ENCODE measurements around the gene FBXO10. TPM values are rescaled to one million over a fixed set of nuclear protein-coding genes. Genes with fewer than 3 reads are reported as not detected.
A peak's percentile ranks its signal among the peaks of the same experiment; 100 is the strongest.

FBXO10 gene
- total and polyA plus RNA-seq, 2 donors (not counting 1 experiment from before 2014, with no cell fraction given), result 7.6 to 12.2 TPM

DNA sequence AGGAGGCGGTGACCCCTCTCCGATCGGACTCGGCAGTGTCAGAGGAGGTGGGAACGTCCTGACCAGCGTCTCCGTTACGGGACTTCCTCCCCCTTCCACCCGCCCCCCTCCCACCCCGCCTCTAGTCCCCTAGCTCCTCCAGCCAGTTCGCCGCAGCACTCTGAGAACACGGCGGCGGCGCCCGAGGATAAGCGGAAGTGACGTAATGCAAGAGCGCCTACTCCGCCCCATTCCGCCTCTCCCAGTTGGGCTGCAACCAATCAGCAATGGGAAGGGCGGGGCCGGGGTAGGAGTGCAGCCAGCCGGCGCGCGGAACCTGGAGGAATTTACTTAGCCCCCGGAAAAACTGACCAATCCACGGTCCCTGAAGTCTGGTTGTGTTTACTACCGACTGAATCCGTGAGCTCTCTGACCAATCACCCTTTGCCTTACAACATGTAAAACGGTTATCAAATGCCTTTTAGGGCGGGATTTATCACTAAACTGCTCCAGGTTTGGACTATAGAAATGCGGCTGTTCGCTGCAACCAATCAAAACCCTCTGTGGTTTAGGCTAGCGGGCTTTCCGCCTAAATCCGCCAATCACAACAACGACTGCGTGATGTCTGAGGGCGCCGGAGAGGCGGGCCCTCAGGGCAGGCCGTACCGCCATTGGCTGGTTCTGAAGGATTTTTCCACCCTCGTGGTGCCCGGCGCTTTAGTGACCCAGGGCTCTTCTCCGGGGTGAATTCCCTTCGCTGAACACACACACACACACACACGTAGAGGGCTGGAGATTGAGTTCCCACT is 110.7 kb downstream of the FBXO10 start, which contains the start of gene ZBTB5:
TSS of gene ZBTB5 (minus strand) at position 202 of the 788 bp plus-strand sequence. CDS start 22,899 bp downstream, outside the sequence.
- Histone ChIP-seq H3K9me3 (ENCODE audit: control insufficient read depth, insufficient read depth, low read depth, low read length) (no peaks in the 10 kb centered on the region), H3K4me3 (replicated peaks in 1 of 4; ENCODE audit: control extremely low read depth in 1 of 4, insufficient read depth in 1 of 4, low read depth in 3 of 4, low read length in 4 of 4) (peak within 1 kb of the TSS; percentile 93 to 98 (median 96)), H3K27ac (ENCODE audit: insufficient read depth, low read length) (peak within 1 kb of the TSS; percentile 99), H3K9ac (ENCODE audit: insufficient read depth, low read length) (peak within 1 kb of the TSS; percentile 99), H3K27me3 (ENCODE audit: control insufficient read depth, insufficient read depth, low read length) (no peaks in the 10 kb centered on the region), H3K36me3 (ENCODE audit: control insufficient read depth, insufficient read depth, low read length) (no peaks in the 10 kb centered on the region), H4K20me1 (ENCODE audit: control insufficient read depth, extremely low read depth, insufficient read depth, low read length) (no peaks in the 10 kb centered on the region), H3K79me2 (ENCODE audit: control insufficient read depth, insufficient read depth, low read length) (peaks cover 39% of the 10 kb centered on the region), H3K4me2 (ENCODE audit: extremely low read depth, insufficient read depth, low read length) (peak within 1 kb of the TSS; percentile 99), H2AFZ (ENCODE audit: low read length) (peak within 1 kb of the TSS; percentile 89), H3K4me1 (ENCODE audit: control insufficient read depth, extremely low read depth, insufficient read depth, low read length) (peaks cover 8% of the 10 kb centered on the region)
- TF ChIP-seq, protein P1, sequence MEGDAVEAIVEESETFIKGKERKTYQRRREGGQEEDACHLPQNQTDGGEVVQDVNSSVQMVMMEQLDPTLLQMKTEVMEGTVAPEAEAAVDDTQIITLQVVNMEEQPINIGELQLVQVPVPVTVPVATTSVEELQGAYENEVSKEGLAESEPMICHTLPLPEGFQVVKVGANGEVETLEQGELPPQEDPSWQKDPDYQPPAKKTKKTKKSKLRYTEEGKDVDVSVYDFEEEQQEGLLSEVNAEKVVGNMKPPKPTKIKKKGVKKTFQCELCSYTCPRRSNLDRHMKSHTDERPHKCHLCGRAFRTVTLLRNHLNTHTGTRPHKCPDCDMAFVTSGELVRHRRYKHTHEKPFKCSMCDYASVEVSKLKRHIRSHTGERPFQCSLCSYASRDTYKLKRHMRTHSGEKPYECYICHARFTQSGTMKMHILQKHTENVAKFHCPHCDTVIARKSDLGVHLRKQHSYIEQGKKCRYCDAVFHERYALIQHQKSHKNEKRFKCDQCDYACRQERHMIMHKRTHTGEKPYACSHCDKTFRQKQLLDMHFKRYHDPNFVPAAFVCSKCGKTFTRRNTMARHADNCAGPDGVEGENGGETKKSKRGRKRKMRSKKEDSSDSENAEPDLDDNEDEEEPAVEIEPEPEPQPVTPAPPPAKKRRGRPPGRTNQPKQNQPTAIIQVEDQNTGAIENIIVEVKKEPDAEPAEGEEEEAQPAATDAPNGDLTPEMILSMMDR (conservative IDR thresholded peaks at IDR 0.05 in 1 of 2, IDR thresholded peaks at IDR 0.05 in 1 of 2; ENCODE audit: low read depth in 1 of 2, low read length in 2 of 2), result no peak
- TF ChIP-seq EZH2 (IDR thresholded peaks at IDR 0.05; ENCODE audit: low read length, missing control alignments), result no peak
- DNase-seq (ENCODE audit: low read depth in 2 of 2), result peak; percentile 100

DNA sequence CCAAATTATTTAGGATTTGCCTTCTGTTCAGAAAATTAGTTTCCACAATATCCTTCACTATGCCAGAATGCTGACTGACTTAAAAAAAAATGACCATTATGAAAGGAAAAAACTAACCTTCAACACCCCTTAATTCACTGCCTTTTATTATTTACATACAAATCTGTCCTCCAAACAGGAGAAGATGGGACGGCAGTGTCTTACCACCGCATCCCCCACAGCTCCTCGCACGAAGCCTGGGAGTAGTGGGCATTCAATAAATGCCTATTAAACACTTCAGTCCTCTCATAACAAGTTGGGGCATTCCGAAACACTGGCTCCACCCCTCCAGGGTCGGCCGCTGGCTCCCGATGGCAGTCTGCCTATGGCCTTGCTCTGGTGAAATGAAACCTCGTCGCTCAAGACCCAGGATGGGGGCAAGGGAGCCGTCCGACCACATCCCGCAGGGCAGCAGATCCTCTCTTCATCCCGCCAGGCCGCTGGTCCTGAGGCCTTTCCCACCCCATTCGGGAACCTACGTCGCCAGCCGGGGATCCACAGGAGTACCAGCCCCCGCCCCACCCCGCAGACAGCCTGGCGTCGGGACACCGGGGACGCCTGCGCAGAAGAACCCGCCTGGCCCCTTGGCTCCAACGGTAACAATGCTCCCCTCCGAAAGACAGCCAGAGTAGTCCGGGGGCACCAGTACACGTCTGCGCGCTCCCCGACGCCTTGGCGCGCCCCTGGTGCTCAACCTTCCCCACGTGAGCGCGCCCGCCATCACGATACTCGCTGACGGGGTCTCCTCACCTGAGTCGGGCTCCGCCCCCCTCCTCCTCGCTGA is 111.5 kb downstream of the FBXO10 start:
- peak overlapping the region; percentile 93 to 98 (median 96) for H3K4me3 ChIP-seq (replicated peaks in 1 of 4; ENCODE audit: control extremely low read depth in 1 of 4, insufficient read depth in 1 of 4, low read depth in 3 of 4, low read length in 4 of 4)
- peak overlapping the region; percentile 99 for H3K9ac ChIP-seq (ENCODE audit: insufficient read depth, low read length)
- H3K4me2 ChIP-seq (ENCODE audit: extremely low read depth, insufficient read depth, low read length), result peak overlapping the region; percentile 92
- no peaks in the 10 kb centered on the region for H4K20me1 ChIP-seq (ENCODE audit: control insufficient read depth, extremely low read depth, insufficient read depth, low read length)
- peak; percentile 65 to 69 for DNase-seq (ENCODE audit: low read depth in 2 of 2)
- H3K79me2 ChIP-seq (ENCODE audit: control insufficient read depth, insufficient read depth, low read length), result peaks cover 40% of the 10 kb centered on the region
- H3K27me3 ChIP-seq (ENCODE audit: control insufficient read depth, insufficient read depth, low read length), result no peaks in the 10 kb centered on the region
- no peaks in the 10 kb centered on the region for H3K36me3 ChIP-seq (ENCODE audit: control insufficient read depth, insufficient read depth, low read length)
- peak overlapping the region; percentile 89 for H2AFZ ChIP-seq (ENCODE audit: low read length)
- TF ChIP-seq EZH2 (IDR thresholded peaks at IDR 0.05; ENCODE audit: low read length, missing control alignments), result no peak
- TF ChIP-seq, protein P1 (conservative IDR thresholded peaks at IDR 0.05 in 1 of 2, IDR thresholded peaks at IDR 0.05 in 1 of 2; ENCODE audit: low read depth in 1 of 2, low read length in 2 of 2), result no peak
- H3K4me1 ChIP-seq (ENCODE audit: control insufficient read depth, extremely low read depth, insufficient read depth, low read length), result peaks cover 8% of the 10 kb centered on the region
- peak overlapping the region; percentile 99 for H3K27ac ChIP-seq (ENCODE audit: insufficient read depth, low read length)
- no peaks in the 10 kb centered on the region for H3K9me3 ChIP-seq (ENCODE audit: control insufficient read depth, insufficient read depth, low read depth, low read length)

GRCh38 chr9:37464006-37464405 is 112.2 kb downstream of the FBXO10 start:
- peak overlapping the region; percentile 99 for H3K9ac ChIP-seq (ENCODE audit: insufficient read depth, low read length)
- H3K27ac ChIP-seq (ENCODE audit: insufficient read depth, low read length), result peak overlapping the region; percentile 99
- peaks cover 8% of the 10 kb centered on the region for H3K4me1 ChIP-seq (ENCODE audit: control insufficient read depth, extremely low read depth, insufficient read depth, low read length)
- H3K9me3 ChIP-seq (ENCODE audit: control insufficient read depth, insufficient read depth, low read depth, low read length), result no peaks in the 10 kb centered on the region
- peak overlapping the region; percentile 93 to 98 (median 96) for H3K4me3 ChIP-seq (replicated peaks in 1 of 4; ENCODE audit: control extremely low read depth in 1 of 4, insufficient read depth in 1 of 4, low read depth in 3 of 4, low read length in 4 of 4)
- H2AFZ ChIP-seq (ENCODE audit: low read length), result no peak overlapping the region
- H4K20me1 ChIP-seq (ENCODE audit: control insufficient read depth, extremely low read depth, insufficient read depth, low read length), result no peaks in the 10 kb centered on the region
- H3K4me2 ChIP-seq (ENCODE audit: extremely low read depth, insufficient read depth, low read length), result peak overlapping the region; percentile 92
- TF ChIP-seq, protein P1 (conservative IDR thresholded peaks at IDR 0.05 in 1 of 2, IDR thresholded peaks at IDR 0.05 in 1 of 2; ENCODE audit: low read depth in 1 of 2, low read length in 2 of 2), result no peak
- no peak for TF ChIP-seq EZH2 (IDR thresholded peaks at IDR 0.05; ENCODE audit: low read length, missing control alignments)
- peak in 1 of 2 donors; percentile 17 for DNase-seq (ENCODE audit: low read depth in 2 of 2)
- H3K36me3 ChIP-seq (ENCODE audit: control insufficient read depth, insufficient read depth, low read length), result no peaks in the 10 kb centered on the region
- H3K79me2 ChIP-seq (ENCODE audit: control insufficient read depth, insufficient read depth, low read length), result peaks cover 40% of the 10 kb centered on the region
- no peaks in the 10 kb centered on the region for H3K27me3 ChIP-seq (ENCODE audit: control insufficient read depth, insufficient read depth, low read length)

Data from fibroblast of lung (primary cell).